GM21381 (cell line): Measurements from ENCODE around the gene FAM20C.

Source experiments
- ATAC-seq: cut with Tn5 transposase; IDR thresholded peaks from one replicate; pipeline ENCODE4 v1.9.1; 2021; ENCODE audit warnings: mild to moderate bottlenecking, moderate library complexity; ENCODE audit not compliant: unreplicated experiment

FAM20C gene

DNA sequence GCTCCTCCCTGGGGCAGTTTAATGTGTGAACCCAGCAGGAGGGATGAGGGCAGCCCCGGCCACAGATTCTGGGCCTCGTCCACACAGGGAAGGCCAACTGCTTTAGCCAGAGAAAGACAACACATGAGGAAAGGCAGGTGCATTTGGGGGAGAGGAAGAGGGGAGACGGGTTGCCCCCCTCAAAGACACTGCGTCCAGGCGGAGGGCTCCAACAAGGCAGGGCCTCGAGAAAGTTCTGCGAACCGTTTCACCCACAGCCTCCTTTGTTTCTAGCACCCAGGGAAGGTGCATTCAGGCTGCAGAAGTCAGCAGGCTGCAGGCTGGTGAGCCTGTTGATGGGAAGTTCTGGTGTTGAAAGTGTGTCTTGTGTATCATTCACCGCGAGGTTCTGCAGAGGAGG, 107.7 kb downstream of the FAM20C start:
- ATAC-seq: no peak

DNA sequence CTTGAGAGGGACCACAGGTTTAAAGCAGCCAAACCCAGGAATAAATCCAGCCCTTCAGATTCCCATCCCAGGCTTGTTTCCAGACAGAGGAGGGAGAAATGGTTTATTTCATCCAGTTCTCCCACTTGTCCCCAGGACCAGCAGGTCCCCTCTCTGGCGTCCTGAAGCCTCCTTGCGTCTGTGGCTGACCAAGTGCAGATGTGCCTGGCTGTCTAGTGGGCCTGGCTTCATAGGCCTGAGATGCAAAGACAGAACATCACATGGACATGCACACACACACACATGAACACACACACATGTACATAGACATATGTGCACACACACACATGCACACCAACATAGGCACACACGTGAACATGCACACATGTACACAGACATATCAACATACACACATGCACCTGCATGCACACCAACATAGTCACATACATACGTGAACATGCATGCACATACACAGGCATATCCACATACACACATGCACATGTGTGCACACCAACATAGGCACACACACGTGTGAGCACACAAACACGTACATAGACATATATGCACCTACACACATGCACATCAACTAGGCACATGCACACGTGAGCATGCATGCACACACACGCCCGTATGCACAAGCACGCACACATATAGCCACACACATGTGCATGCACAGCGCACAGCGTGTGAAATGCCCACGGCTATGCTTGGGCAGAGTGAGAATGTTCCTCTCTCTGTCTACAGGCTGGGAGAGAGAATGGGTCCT, 108.3 kb downstream of the FAM20C start:
- ATAC-seq: no peak

DNA sequence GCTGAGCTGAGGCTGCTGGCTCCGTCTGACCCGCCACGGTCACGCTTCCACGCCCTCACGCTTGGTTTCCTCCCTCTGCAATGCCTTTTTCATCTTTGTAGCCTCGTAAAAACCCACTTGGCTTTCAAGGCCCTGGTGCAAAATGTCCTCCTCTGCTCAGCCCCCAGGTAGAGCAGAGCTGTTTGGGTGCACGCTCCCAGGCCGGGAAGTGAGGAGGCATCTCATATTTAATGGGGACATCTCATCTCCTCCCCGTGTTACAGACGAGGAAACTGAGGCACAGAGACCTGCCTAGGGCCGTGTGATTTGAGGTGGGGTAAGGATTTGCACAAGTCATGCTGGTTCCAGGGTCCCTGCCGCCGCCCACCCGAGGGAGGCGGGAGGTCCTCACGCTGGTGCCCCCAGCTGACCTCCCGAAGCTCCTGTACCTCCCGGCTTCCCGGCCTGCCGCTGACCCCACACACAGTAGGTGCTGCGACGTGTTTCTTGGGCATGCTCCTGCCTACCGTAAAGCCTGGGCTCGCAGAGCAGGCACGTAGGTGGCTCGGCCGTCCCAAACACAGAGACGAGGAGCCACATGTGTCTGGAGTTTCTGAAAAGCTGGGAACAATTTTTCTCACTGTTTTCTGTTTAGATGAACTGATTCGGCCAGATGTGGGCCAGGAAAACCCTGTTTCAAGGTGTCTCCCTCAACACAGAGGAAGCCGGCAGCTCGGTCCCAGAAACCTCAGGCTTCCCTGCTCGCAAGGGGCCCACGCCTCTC, 109.1 kb downstream of the FAM20C start:
- ATAC-seq: no peak

DNA sequence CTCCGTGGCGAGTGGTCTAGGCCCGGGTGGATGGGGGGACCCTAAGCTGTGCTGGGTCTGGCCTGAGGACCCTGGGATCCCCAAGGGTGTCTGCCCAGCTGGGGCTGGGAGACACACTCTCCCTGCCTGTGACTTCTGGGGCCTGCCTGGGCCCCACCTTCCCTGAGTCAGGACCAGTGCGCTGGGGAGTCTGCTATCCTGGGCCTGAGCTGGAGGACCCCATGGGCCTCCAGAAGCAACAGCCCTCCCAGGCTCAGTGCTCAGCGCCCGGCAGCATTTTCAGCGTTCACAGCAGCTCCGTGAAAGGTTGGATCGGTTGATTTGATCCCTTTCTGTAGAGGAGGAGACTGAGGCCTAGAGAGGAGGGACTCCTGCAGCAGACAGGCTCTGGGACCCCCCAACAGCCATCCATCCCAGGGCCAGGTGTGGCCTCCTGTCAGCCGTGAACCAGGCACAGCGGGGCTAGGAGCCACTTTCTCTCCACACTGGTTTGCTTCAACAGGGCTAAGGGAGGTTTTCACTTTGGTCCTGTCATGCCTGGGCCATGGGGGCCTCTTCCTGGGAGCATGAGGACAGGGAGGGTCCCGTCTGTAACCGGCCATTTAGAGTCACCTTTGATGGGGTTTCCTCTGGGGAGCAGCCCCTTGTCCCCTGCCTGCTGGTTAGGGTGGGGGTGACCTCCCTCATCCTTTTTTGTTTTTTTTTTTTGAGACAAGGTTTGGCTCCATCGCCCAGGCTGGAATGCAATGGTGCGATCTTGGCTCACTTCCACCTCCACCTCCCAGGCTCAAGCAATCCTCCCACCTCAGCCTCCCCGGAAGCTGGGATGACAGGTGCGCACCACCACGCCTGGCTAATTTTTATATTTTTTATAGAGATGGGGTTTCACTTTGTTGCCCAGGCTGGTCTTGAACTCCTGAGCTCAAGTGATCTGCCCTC, 110.0 kb downstream of the FAM20C start:
- ATAC-seq: no peak

DNA sequence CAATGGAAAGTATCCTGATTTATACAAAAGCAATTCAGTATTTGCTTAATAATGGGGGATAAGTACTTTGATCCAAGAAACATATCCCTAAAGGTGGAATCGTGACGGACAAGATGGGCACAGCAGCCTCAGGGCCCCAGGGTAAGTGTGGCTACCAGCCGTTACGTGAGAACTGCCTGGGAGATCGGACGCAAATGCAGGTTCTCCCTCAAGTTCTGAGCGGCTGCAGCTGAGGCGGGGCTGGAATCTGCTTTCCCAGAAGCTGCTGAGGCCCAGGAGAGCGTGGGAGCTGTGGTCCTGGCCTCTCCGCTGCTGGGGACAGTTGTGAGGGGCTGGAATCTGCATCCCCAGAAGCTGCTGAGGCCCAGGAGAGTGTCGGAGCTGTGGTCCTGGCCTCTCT, 111.1 kb downstream of the FAM20C start:
- ATAC-seq: no peak

- ATAC-seq: no peak
Measured at GRCh38 chr7:303884-304573, 111.7 kb downstream of the FAM20C start.

- ATAC-seq: no peak
Measured at GRCh38 chr7:304574-305409, 112.4 kb downstream of the FAM20C start.

GRCh38 chr7:305410-306151, 113.2 kb downstream of the FAM20C start:
- ATAC-seq: no peak

DNA sequence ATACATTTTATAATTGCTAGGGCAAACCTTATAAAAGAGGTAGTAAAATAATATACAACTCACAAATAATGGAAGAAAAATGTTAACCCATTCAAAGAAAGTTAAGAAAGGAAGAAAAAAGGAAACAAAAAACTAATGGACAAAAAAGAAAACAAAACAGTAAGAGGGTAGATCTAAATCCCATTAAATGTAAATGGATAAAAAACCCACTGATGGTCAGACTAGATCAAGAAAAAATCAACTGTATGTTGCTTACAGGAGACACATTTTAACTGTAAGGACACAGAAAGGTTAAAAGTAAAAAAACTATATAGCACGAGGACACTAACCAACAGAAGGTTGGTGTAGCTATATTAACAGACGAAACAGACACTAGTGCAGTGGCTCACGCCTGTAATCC, 115.6 kb downstream of the FAM20C start:
- no peak for ATAC-seq

DNA sequence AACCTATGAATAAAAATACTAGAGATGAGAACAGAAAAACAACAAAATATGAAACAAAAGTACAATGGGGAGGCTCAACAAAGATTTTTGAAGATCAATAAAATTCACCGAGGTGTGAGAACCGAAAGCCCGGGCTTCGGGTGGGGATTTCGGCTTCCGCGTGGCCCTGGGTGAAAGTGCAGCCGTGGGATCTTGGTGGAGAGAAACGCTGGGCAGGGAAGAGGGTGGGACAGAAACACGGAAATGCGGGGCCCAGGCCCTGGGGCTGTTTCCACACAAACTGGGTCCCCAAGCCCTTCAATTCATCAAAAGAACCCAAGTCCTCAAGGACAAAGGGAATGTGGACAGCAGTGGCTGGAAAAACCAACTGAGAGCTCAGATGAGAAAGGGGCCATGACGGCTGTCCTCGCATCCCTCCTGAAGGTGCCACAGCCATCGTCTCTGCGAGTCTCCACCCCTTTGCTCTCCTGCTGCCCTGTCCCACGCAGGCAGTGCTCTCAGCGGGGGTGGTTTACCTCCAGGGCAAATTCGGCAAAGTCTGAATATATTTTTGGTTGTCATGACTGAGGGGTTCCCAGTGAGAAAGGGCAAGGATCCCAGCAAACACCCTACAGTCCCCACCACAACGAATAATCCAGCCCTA, 117.3 kb downstream of the FAM20C start:
- ATAC-seq: no peak
